GM18498 (cell line): ENCODE data around the gene EPHA2.

Experiments used
- ATAC-seq: cut with Tn5 transposase; IDR thresholded peaks from one replicate; pipeline ENCODE4 v1.9.1; 2021; ENCODE audit warnings: mild to moderate bottlenecking, moderate library complexity; ENCODE audit not compliant: unreplicated experiment

EPHA2 gene

DNA sequence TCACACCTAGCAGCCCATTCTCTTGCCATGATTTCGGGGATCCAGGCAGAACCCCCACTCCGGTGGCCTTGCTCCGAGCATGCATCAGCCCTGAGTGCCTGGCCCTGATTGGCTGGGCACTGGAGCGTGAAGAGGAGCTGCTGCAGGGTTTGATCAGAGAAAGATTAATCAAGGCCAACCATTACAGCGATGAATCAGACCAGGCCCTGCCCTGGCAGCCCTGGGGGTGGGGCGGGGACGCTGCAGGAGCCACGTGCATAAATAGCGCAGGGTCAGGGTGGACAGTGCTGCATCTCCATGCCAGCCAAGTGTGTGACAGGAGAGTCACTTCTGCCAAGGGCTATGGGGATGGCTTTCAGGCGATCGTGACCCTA lies 79.0 kb downstream of the EPHA2 start:
- ATAC-seq: no peak

GRCh38 chr1:16076031-16076864 lies 79.6 kb downstream of the EPHA2 start:
- no peak for ATAC-seq

GRCh38 chr1:16075337-16076030 lies 80.4 kb downstream of the EPHA2 start:
- no peak for ATAC-seq
